Lower leg skin (tissue), 4 donors: ENCODE results near the gene NACC1. TPM values are rescaled to one million over a fixed set of nuclear protein-coding genes. Genes with fewer than 3 reads are reported as not detected.

Experiments
- DNase-seq, 2 donors: peaks; one replicate each; pipeline ENCODE4 v3.0.0-alpha.2; 2019; ENCODE audit warnings: low spot score in 2 of 2
- H3K4me3 ChIP-seq: fragments of 200-600 bp; sonication (generic); 2 replicates; pipeline ENCODE4 v1.5.1; 2017; ENCODE audit warnings: mild to moderate bottlenecking, low read depth; ENCODE audit not compliant: poor library complexity, severe bottlenecking
- CTCF ChIP-seq, 3 donors: fragments of 450-650 bp; IDR thresholded peaks; one replicate each; pipeline ENCODE4 v1.5.1; 2016; ENCODE audit warnings: antibody characterized with exemption in 3 of 3, mild to moderate bottlenecking in 3 of 3, moderate library complexity in 2 of 3
- POLR2A ChIP-seq, 2 donors: fragments of 450-650 bp; IDR thresholded peaks; one replicate each; pipeline ENCODE4 v1.6.1; 2016 to 2017; ENCODE audit warnings: antibody characterized with exemption in 2 of 2, mild to moderate bottlenecking in 1 of 2, moderate library complexity in 1 of 2
- WGBS, 2 donors: methylation state at CpG; one replicate each; pipeline ENCODE4 v1.1.5; 2018; 5-methylcytosine and 5-hydroxymethylcytosine counted together
- intact Hi-C: fragments of 100-400 bp; cut with DNase I; formaldehyde crosslinking; loops from one replicate; pipeline ENCODE4 v1.15.0; 2023; ENCODE audit warnings: low total_unique reads
- total RNA-seq, 4 donors: library from RNA; depleted of rRNA; stranded (reverse); fragments of >200 nt; gene quantifications; one replicate each; pipeline ENCODE4 v1.1.0, GENCODE V29; 2016

NACC1 gene
- total RNA-seq, 4 donors from 2014 or later, result 21.4 to 46.1 (median 39.8) TPM

GRCh38 chr19:13109361-13110098, 8.5 kb upstream of the NACC1 start:
- no peak for DNase-seq
- H3K4me3 ChIP-seq, result no peak overlapping the region
- intact Hi-C loops, result loop anchor here (10.0 kb wide), 1 partner anchor 155 kb away; no protein-coding TSS in a partner anchor
- WGBS, 2 donors, result 91 to 93% methylated on average over 25 to 28 of the region's 30 CpGs
- TF ChIP-seq CTCF (IDR thresholded peaks at IDR 0.05) (no peak), POLR2A (IDR thresholded peaks at IDR 0.05) (no peak)

DNA sequence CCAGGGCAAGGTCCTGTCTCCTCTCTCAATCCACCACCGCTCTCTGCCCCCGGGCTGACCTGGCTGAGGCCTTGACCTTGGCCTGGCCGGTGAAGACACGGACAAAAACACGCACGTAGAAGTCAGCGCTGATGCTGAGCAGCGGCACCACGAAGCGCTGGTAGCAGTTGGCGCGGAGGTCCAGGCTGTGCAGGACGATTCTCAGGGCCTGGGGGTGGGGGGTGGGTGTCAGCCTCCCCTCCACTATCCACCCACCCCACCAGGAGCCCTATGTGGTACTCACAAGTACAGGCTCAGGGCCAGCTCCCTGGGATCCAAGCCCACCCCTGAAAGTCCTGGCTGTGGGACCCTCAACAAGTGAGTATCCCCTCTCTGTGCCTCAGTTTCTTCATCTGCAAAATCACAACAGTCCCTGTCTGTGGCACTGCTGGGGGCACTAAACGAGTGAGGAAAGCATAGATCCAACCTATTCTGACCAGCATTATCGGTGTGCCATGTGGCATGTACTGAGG, 7.9 kb upstream of the NACC1 start:
- no peak for DNase-seq
- H3K4me3 ChIP-seq, result no peak overlapping the region
- TF ChIP-seq POLR2A (IDR thresholded peaks at IDR 0.05), result no peak
- no peak for TF ChIP-seq CTCF (IDR thresholded peaks at IDR 0.05)
- intact Hi-C loops, result loop anchor here (10.0 kb wide), 1 partner anchor 155 kb away; no protein-coding TSS in a partner anchor
- 91 to 93% methylated on average over 15 of the region's 15 CpGs for WGBS, 2 donors

DNA sequence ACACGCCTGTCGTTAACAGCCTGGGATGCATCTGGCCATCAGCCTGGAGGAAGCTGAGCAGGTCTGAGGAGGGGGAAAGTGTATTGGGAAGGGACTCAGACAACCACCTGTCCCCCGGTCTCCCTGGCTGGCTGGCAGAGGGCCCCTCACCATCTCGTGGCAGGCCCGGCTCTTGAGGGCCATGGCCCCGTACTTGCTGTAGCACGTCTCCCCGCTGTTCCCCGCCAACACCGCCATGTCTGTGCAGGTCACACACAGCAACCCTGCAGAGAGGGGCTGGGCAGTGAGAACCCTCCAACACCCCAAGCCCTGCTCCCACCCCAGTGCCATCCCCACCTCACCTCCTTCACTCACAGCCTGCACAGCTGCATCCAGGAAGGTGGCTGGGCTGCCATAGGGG, 5.5 kb upstream of the NACC1 start:
- no peak for DNase-seq
- intact Hi-C loops, result loop anchor here (10.0 kb wide), 1 partner anchor 152 kb away; no protein-coding TSS in a partner anchor
- 90 to 97% methylated on average over 6 to 10 of the region's 10 CpGs for WGBS, 2 donors
- TF ChIP-seq CTCF (IDR thresholded peaks at IDR 0.05) (no peak), POLR2A (IDR thresholded peaks at IDR 0.05) (no peak)
- H3K4me3 ChIP-seq, result no peak overlapping the region

GRCh38 chr19:13115936-13116281, 2.2 kb upstream of the NACC1 start:
- intact Hi-C loops, result loop anchor here (10.0 kb wide), 1 partner anchor 149 kb away; no protein-coding TSS in a partner anchor
- WGBS, 2 donors, result 2 to 3% methylated on average over 10 to 17 of the region's 18 CpGs
- no peak for DNase-seq
- peak overlapping the region; percentile 92 for H3K4me3 ChIP-seq
- no peak for TF ChIP-seq CTCF (IDR thresholded peaks at IDR 0.05)
- no peak for TF ChIP-seq POLR2A (IDR thresholded peaks at IDR 0.05)

DNA sequence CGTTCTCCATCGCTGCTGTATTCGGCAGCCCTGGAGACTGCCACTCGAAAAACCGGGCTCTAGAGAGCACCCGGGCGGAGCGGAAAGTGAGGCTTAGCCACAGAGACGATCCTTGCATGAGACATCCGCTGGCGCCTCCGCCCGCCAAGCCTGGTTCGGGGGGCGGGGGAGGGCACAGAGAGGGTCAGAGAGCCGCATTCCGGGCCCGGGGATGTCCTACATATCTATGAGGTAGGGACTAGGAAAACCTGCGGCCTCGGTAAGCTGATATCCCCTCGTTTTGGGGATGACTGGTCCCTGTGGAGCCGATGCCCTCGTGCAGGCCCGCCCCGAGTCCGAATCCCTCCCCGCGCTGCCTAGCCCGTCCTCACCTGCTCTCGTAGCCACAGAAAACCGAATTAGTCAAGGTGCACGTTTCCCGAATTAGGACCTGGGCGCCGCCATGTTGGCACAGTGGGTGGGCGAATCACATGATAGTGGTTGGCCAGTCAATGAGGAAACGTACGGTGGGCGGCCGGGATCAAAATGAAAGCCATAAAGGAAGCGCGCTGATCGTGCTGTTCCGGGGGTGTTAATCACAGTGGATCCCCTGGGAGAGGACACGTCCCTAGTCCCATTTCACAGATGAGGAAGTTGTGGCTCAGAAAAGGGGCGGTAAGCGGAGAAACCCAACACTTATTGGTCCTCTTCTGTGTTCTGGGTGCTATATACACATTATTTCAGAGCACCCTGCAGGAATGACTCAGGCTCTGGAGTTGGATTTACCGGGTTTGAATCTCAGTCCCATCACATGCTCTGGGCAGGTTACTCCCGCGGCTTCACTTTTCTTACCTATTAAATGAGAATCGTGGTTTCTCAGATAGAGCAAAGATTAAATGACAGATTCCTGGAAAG, 1.5 kb upstream of the NACC1 start, which contains the start of gene TRMT1:
TSS of gene TRMT1 (minus strand) at position 459 of the 894 bp plus-strand sequence. CDS start at position 118, 341 bp downstream.
- intact Hi-C loops, result loop anchor here (10.0 kb wide), 1 partner anchor 148 kb away; no protein-coding TSS in a partner anchor
- peak within 1 kb of the TSS; percentile 92 for H3K4me3 ChIP-seq
- no peak for TF ChIP-seq POLR2A (IDR thresholded peaks at IDR 0.05)
- TF ChIP-seq CTCF (IDR thresholded peaks at IDR 0.05), result no peak
- WGBS, 2 donors, result 0% methylated on average over 48 to 49 of the region's 51 CpGs
- peak; percentile 94 to 98 for DNase-seq
